H9 (cell line): ENCODE data around the gene VEZT. TPM values are rescaled to one million over a fixed set of nuclear protein-coding genes. Genes with fewer than 3 reads are reported as not detected.

Experiments
- DNase-seq: peaks from one replicate; pipeline ENCODE4 v3.0.0-alpha.2; 2017
- H2AFZ ChIP-seq: one replicate; pipeline ENCODE4 v1.6.1; 2013; ENCODE audit warnings: mild to moderate bottlenecking, low read length, control low read depth, moderate library complexity
- H2AK5ac ChIP-seq: 2 replicates; pipeline ENCODE4 v1.6.1; 2013; ENCODE audit warnings: low read length, control low read depth, mixed read lengths; ENCODE audit not compliant: insufficient read length
- H2BK120ac ChIP-seq: one replicate; pipeline ENCODE4 v1.6.1; 2013; ENCODE audit warnings: low read depth, mild to moderate bottlenecking, low read length, control low read depth, inconsistent platforms; ENCODE audit not compliant: poor library complexity, severe bottlenecking
- H2BK12ac ChIP-seq: 2 replicates; pipeline ENCODE4 v1.6.1; 2013; ENCODE audit warnings: low read length, control low read depth, mixed read lengths, low read depth; ENCODE audit not compliant: insufficient read length
- H2BK15ac ChIP-seq: 2 replicates; pipeline ENCODE4 v1.6.1; 2013; ENCODE audit warnings: low read depth, low read length, control low read depth
- H2BK20ac ChIP-seq: one replicate; pipeline ENCODE4 v1.6.1; 2013; ENCODE audit warnings: low read depth, mild to moderate bottlenecking, low read length, control low read depth, inconsistent platforms; ENCODE audit not compliant: poor library complexity, severe bottlenecking
- H2BK5ac ChIP-seq: 2 replicates; pipeline ENCODE4 v1.6.1; 2013; ENCODE audit warnings: low read length, control low read depth, mixed read lengths; ENCODE audit not compliant: insufficient read length
- H3K14ac ChIP-seq: 2 replicates; pipeline ENCODE4 v1.6.1; 2013; ENCODE audit warnings: low read length, control low read depth; ENCODE audit not compliant: insufficient read depth
- H3K18ac ChIP-seq: 2 replicates; pipeline ENCODE4 v1.6.1; 2013; ENCODE audit warnings: low read depth, mild to moderate bottlenecking, mixed read lengths, low read length, control low read depth; ENCODE audit not compliant: insufficient read length
- H3K23ac ChIP-seq: 2 replicates; pipeline ENCODE4 v1.6.1; 2013; ENCODE audit warnings: low read length, control low read depth, mixed read lengths, low read depth; ENCODE audit not compliant: insufficient read length
- H3K23me2 ChIP-seq: 2 replicates; pipeline ENCODE4 v1.6.1; 2013; ENCODE audit warnings: low read depth, mild to moderate bottlenecking, mixed read lengths, low read length, control low read depth; ENCODE audit not compliant: insufficient read length, poor library complexity, severe bottlenecking
- H3K27ac ChIP-seq: 2 replicates; pipeline ENCODE4 v1.5.1; 2013; ENCODE audit warnings: low read length, control low read depth, mixed read lengths, low read depth; ENCODE audit not compliant: insufficient read length
- H3K27me3 ChIP-seq: 2 replicates; pipeline ENCODE4 v1.6.1; 2013; ENCODE audit warnings: low read length, control low read depth, inconsistent platforms; ENCODE audit not compliant: insufficient read depth
- H3K4ac ChIP-seq: 2 replicates; pipeline ENCODE4 v1.6.1; 2013; ENCODE audit warnings: low read depth, mild to moderate bottlenecking, control low read depth, inconsistent platforms, low read length, moderate library complexity
- H3K4me1 ChIP-seq: 2 replicates; pipeline ENCODE4 v1.6.1; 2013; ENCODE audit warnings: low read length, control low read depth, inconsistent platforms; ENCODE audit not compliant: insufficient read depth
- H3K4me2 ChIP-seq: 2 replicates; pipeline ENCODE4 v1.6.1; 2013; ENCODE audit warnings: low read length, control low read depth, mixed read lengths; ENCODE audit not compliant: insufficient read length, insufficient read depth
- H3K56ac ChIP-seq: 2 replicates; pipeline ENCODE4 v1.6.1; 2013; ENCODE audit warnings: low read depth, mild to moderate bottlenecking, mixed read lengths, low read length, control low read depth; ENCODE audit not compliant: insufficient read length
- H3K79me1 ChIP-seq: 2 replicates; pipeline ENCODE4 v1.6.1; 2013; ENCODE audit warnings: low read depth, mild to moderate bottlenecking, moderate library complexity, low read length, control low read depth, inconsistent platforms; ENCODE audit not compliant: insufficient read depth, poor library complexity, severe bottlenecking
- H3K79me2 ChIP-seq: 2 replicates; pipeline ENCODE4 v1.6.1; 2013; ENCODE audit warnings: low read length, control low read depth, inconsistent platforms; ENCODE audit not compliant: insufficient read depth
- H3K9ac ChIP-seq: 2 replicates; pipeline ENCODE4 v1.6.1; 2013; ENCODE audit warnings: low read length, control low read depth, mixed read lengths; ENCODE audit not compliant: insufficient read length; ENCODE audit errors: extremely low read depth
- H3K9me3 ChIP-seq: one replicate; pipeline ENCODE4 v1.6.1; 2013; ENCODE audit warnings: low read depth, low read length, inconsistent platforms; ENCODE audit not compliant: control insufficient read depth
- H3T11ph ChIP-seq: one replicate; pipeline ENCODE4 v1.6.1; 2013; ENCODE audit warnings: mild to moderate bottlenecking, low read length, control low read depth, inconsistent platforms
- H4K20me1 ChIP-seq: one replicate; pipeline ENCODE4 v1.6.1; 2013; ENCODE audit not compliant: control insufficient read depth, insufficient read length, insufficient read depth
- H4K5ac ChIP-seq: 2 replicates; pipeline ENCODE4 v1.6.1; 2013; ENCODE audit warnings: low read depth, mild to moderate bottlenecking, mixed read lengths, low read length, control low read depth; ENCODE audit not compliant: insufficient read length
- H4K8ac ChIP-seq: replicated peaks from 2 replicates; pipeline ENCODE4 v1.6.1; 2013; ENCODE audit warnings: low read length, control low read depth, mixed read lengths, low read depth; ENCODE audit not compliant: insufficient read length
- H4K91ac ChIP-seq: 2 replicates; pipeline ENCODE4 v1.6.1; 2013; ENCODE audit warnings: low read depth, mild to moderate bottlenecking, moderate library complexity, mixed read lengths, low read length, control low read depth; ENCODE audit not compliant: insufficient read length
- H3K27ac Mint-ChIP-seq, 3 experiments: 2 replicates in 2 of 3; 3 replicates in 1 of 3; pipeline ENCODE4 v1.8.0; 2020 to 2021; ENCODE audit warnings: mixed read lengths in 3 of 3, mild to moderate bottlenecking in 1 of 3, moderate library complexity in 1 of 3
- H3K27me3 Mint-ChIP-seq: 2 replicates; pipeline ENCODE4 v1.8.0; 2021; ENCODE audit warnings: low read depth, mild to moderate bottlenecking, moderate library complexity, mixed read lengths
- H3K36me3 Mint-ChIP-seq, 3 experiments: 2 replicates in 2 of 3; 3 replicates in 1 of 3; pipeline ENCODE4 v1.8.0; 2020 to 2021; ENCODE audit warnings: low read depth in 3 of 3, mixed read lengths in 3 of 3; ENCODE audit not compliant: insufficient read depth in 1 of 3
- H3K4me1 Mint-ChIP-seq, 2 experiments: 2 replicates each; pipeline ENCODE4 v1.8.0; 2020; ENCODE audit warnings: mixed read lengths in 2 of 2
- H3K4me3 Mint-ChIP-seq, 2 experiments: 2 replicates in 1 of 2; 3 replicates in 1 of 2; pipeline ENCODE4 v1.8.0; 2020 to 2021; ENCODE audit warnings: mild to moderate bottlenecking in 2 of 2, mixed read lengths in 2 of 2, moderate library complexity in 1 of 2
- H3K9me3 Mint-ChIP-seq, 2 experiments: 2 replicates in 1 of 2; 3 replicates in 1 of 2; pipeline ENCODE4 v1.8.0; 2020; ENCODE audit warnings: mild to moderate bottlenecking in 2 of 2, mixed read lengths in 2 of 2, moderate library complexity in 1 of 2
- CTCF ChIP-seq: fragments of 200-600 bp; sonication (generic); conservative IDR thresholded peaks from 3 replicates; pipeline ENCODE4 v1.8.0; 2021; ENCODE audit warnings: antibody characterized with exemption, mild to moderate bottlenecking
- WGBS: extraction: QIAGEN DNeasy Blood & Tissue Kit; methylation state at CpG from one replicate; pipeline ENCODE4 v1.1.7; 2013; ENCODE audit warnings: missing lambda C conversion rate, low lambda C conversion rate, mixed read lengths; ENCODE audit not compliant: insufficient read length; ENCODE audit errors: extremely low coverage; 5-methylcytosine and 5-hydroxymethylcytosine counted together
- total RNA-seq: library from RNA; stranded (reverse); gene quantifications from 2 replicates; pipeline ENCODE4 v1.2.1, GENCODE V29; 2021

The VEZT gene
- total RNA-seq, 1 experiment from 2014 or later, result 69.8 TPM

- Histone ChIP-seq H3K4me1 (peaks cover 33% of the 10 kb centered on the region), H3K9me3 (no peaks in the 10 kb centered on the region), H2BK12ac (no peak overlapping the region), H3K27me3 (no peaks in the 10 kb centered on the region), H3K27ac (peak overlapping the region; percentile 98), H2BK15ac (no peak overlapping the region), H2AK5ac (no peak overlapping the region), H2AFZ (no peak overlapping the region), H3K14ac (no peak overlapping the region), H3K18ac (peak overlapping the region; percentile 14), H3K79me2 (peaks cover 2% of the 10 kb centered on the region; the same call in 1 of the 2 replicates), H3K23ac (no peak overlapping the region), H2BK5ac (no peak overlapping the region), H3K9ac (no peak overlapping the region), H3T11ph (no peak overlapping the region), H4K8ac (no peak overlapping the region), H4K5ac (no peak overlapping the region), H4K91ac (no peak overlapping the region), H3K4ac (no peak overlapping the region), H3K79me1 (no peaks in the 10 kb centered on the region), H4K20me1 (no peaks in the 10 kb centered on the region), H3K56ac (no peak overlapping the region), H2BK120ac (no peak overlapping the region), H3K23me2 (no peaks in the 10 kb centered on the region), H3K4me2 (no peak overlapping the region), H2BK20ac (no peak overlapping the region)
- H3K9me3 Mint-ChIP-seq, result no peaks in the 10 kb centered on the region
- H3K27me3 Mint-ChIP-seq, result no peaks in the 10 kb centered on the region
- H3K4me1 Mint-ChIP-seq, result peaks cover 84 to 86% of the 10 kb centered on the region in 2 experiments
- peaks cover 19 to 28% (median 24%) of the 10 kb centered on the region in 3 experiments for H3K36me3 Mint-ChIP-seq
- DNase-seq, result no peak
- TF ChIP-seq CTCF, result no peak
- H3K27ac Mint-ChIP-seq, result peak overlapping the region; percentile 87 to 98 (median 98)
- no CpG with 5 or more reads among the region's 2 CpGs for WGBS
- H3K4me3 Mint-ChIP-seq, result peak overlapping the region in 1 of 2 experiments; percentile 64; a peak in 1 of 5 replicates
Measured at GRCh38 chr12:95205016-95205624, 12.5 kb upstream of the VEZT start.
